Nephron progenitor cell (in vitro differentiated cells): ENCODE measurements around the gene SUCLG2.

ENCODE experiments used
- DNase-seq: peaks from one replicate; pipeline ENCODE4 v3.0.0; 2021
- H3K27ac Mint-ChIP-seq: 2 replicates; pipeline ENCODE4 v1.8.0; 2021; ENCODE audit warnings: mild to moderate bottlenecking, moderate library complexity, mixed read lengths
- H3K27me3 Mint-ChIP-seq: 2 replicates; pipeline ENCODE4 v1.8.0; 2021; ENCODE audit warnings: mild to moderate bottlenecking, low read depth, mixed read lengths; ENCODE audit not compliant: poor library complexity
- H3K36me3 Mint-ChIP-seq: 2 replicates; pipeline ENCODE4 v1.8.0; 2021; ENCODE audit warnings: low read depth, mixed read lengths
- H3K4me1 Mint-ChIP-seq: 2 replicates; pipeline ENCODE4 v1.8.0; 2021; ENCODE audit warnings: mixed read lengths
- H3K4me3 Mint-ChIP-seq: 2 replicates; pipeline ENCODE4 v1.8.0; 2021; ENCODE audit warnings: mild to moderate bottlenecking, moderate library complexity, mixed read lengths
- H3K9me3 Mint-ChIP-seq: 2 replicates; pipeline ENCODE4 v1.8.0; 2021; ENCODE audit warnings: mild to moderate bottlenecking, moderate library complexity, mixed read lengths
- TF ChIP-seq, protein P1 (sequence below): fragments of 200-600 bp; sonication (generic); IDR thresholded peaks from 2 replicates; pipeline ENCODE4 v1.5.0; 2021; ENCODE audit warnings: antibody characterized with exemption

The SUCLG2 gene

DNA sequence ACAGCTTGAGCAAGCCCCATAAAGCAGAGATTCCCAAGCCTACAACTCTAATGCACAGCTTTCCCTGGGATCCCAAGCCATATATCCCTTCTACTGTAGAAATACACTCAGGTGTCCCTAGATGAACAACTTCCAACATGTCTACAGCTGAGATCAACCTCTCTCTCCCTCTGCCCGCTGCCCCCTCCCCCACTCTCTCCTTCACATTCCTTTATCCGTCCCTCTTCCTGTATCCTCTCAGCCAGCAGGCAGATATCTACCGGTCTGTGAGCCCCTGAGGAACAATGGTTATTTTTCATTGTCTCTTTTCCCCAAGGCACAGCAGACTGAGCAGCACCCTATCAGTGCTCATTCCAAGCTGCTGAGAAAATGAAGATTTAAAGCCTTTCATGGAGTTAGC lies 138.6 kb downstream of the SUCLG2 start:
- Mint-ChIP-seq H3K36me3 (peaks cover 16% of the 10 kb centered on the region), H3K27me3 (no peaks in the 10 kb centered on the region), H3K27ac (peak overlapping the region; percentile 55), H3K4me1 (peaks cover 8% of the 10 kb centered on the region), H3K4me3 (no peak overlapping the region), H3K9me3 (no peaks in the 10 kb centered on the region)
- TF ChIP-seq, protein P1, sequence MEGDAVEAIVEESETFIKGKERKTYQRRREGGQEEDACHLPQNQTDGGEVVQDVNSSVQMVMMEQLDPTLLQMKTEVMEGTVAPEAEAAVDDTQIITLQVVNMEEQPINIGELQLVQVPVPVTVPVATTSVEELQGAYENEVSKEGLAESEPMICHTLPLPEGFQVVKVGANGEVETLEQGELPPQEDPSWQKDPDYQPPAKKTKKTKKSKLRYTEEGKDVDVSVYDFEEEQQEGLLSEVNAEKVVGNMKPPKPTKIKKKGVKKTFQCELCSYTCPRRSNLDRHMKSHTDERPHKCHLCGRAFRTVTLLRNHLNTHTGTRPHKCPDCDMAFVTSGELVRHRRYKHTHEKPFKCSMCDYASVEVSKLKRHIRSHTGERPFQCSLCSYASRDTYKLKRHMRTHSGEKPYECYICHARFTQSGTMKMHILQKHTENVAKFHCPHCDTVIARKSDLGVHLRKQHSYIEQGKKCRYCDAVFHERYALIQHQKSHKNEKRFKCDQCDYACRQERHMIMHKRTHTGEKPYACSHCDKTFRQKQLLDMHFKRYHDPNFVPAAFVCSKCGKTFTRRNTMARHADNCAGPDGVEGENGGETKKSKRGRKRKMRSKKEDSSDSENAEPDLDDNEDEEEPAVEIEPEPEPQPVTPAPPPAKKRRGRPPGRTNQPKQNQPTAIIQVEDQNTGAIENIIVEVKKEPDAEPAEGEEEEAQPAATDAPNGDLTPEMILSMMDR, result no peak
- DNase-seq, result peak; percentile 12

DNA sequence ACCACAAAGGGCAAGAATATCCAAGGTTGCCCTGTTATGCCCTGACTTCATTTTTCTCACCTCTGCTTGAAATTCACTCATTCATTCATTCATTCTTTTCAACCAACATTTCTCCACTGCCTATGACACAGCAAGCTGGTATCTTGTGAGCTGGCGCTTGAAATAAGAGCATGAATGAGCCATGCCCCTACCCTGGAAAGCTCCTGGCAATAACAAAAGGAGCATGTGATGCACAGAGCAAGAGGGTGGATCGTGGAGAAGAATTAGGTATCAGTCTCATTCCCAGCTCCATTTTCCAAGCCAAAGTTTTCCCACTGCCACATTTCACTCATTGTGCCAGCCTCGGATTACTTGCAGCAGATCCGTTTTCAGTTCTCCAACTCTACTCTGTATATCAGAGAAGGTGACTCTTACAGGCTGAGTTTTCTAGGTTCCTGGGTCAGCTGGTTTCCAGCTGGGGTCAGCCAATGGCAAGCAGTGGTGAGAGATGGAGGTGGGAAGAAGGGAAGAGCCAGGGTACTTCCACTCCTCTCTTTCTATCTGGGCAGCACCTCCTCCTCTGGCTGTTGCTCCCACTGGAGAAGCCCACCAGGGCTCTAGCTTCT lies 144.8 kb downstream of the SUCLG2 start:
- Mint-ChIP-seq H3K27me3 (no peaks in the 10 kb centered on the region), H3K4me3 (no peak overlapping the region), H3K4me1 (peaks cover 10% of the 10 kb centered on the region), H3K27ac (peak overlapping the region; percentile 71), H3K9me3 (no peaks in the 10 kb centered on the region), H3K36me3 (peaks cover 17% of the 10 kb centered on the region)
- no peak for DNase-seq
- TF ChIP-seq, protein P1, result no peak

DNA sequence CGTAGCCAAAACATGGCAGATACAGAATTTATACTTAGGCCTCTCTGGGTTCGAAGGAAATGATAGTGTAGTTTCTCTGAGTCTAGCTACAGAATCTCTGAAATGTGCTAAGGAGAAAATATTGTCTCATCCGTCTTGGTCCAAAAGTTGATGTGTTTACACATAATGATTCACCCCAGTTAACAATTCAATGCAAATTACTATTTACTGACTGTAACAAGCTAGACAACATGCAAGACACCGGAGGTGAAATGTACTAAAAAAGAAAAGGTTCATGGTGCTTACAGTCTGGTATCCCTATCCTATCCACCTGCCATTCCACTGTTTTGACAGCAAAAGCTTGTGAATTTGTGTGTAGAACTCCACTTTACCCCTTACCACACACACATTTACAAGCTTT lies 146.8 kb downstream of the SUCLG2 start:
- DNase-seq, result no peak
- H3K27me3 Mint-ChIP-seq, result no peaks in the 10 kb centered on the region
- H3K4me1 Mint-ChIP-seq, result peaks cover 20% of the 10 kb centered on the region
- H3K27ac Mint-ChIP-seq, result no peak overlapping the region
- no peak overlapping the region for H3K4me3 Mint-ChIP-seq
- H3K36me3 Mint-ChIP-seq, result peaks cover 22% of the 10 kb centered on the region
- TF ChIP-seq, protein P1, result no peak
- H3K9me3 Mint-ChIP-seq, result no peaks in the 10 kb centered on the region

DNA sequence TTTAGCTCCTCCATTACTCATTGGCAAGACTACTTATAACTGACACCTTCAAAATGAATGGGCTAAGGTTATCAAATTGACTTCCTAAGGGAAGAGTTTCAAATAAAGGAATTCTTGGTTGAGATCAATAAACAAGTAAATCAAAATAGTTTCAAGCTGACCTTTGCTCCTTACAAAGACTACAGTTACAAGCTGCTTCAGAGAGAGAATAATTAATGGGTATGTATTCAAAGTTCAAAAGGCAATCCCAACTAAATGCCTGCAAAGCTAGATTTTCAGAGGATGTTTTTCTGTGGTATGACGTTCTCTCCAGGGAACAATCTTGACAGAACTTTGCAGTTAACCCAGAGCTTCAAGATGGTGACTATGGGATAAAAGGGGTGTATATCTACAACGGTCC lies 153.7 kb downstream of the SUCLG2 start:
- H3K36me3 Mint-ChIP-seq, result peaks cover 27% of the 10 kb centered on the region
- H3K27me3 Mint-ChIP-seq, result no peaks in the 10 kb centered on the region
- TF ChIP-seq, protein P1, result no peak
- H3K27ac Mint-ChIP-seq, result no peak overlapping the region
- H3K4me1 Mint-ChIP-seq, result peaks cover 20% of the 10 kb centered on the region
- no peak overlapping the region for H3K4me3 Mint-ChIP-seq
- DNase-seq, result no peak
- H3K9me3 Mint-ChIP-seq, result no peaks in the 10 kb centered on the region

DNA sequence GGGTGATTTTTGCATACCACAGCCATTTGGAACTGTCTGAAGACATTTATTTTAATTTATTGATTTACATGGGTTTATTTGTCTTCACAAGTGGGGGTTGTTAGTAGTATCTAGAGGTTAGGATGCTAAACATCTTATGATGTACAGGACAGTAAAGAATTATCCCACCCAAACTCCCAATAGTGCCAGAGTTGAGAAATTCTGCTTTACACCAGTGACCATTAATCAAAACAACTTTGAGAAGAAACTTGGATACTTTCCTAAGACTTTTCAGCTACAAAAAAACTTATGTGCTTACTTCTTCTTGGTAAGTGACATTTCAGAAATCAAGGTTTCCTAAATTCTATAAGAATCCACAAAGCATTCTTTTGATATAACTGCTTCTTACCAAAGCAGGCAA lies 156.7 kb downstream of the SUCLG2 start:
- Mint-ChIP-seq H3K36me3 (peaks cover 21% of the 10 kb centered on the region), H3K27ac (no peak overlapping the region), H3K9me3 (no peaks in the 10 kb centered on the region), H3K27me3 (no peaks in the 10 kb centered on the region), H3K4me3 (no peak overlapping the region), H3K4me1 (peaks cover 10% of the 10 kb centered on the region)
- DNase-seq, result no peak
- TF ChIP-seq, protein P1, result no peak

DNA sequence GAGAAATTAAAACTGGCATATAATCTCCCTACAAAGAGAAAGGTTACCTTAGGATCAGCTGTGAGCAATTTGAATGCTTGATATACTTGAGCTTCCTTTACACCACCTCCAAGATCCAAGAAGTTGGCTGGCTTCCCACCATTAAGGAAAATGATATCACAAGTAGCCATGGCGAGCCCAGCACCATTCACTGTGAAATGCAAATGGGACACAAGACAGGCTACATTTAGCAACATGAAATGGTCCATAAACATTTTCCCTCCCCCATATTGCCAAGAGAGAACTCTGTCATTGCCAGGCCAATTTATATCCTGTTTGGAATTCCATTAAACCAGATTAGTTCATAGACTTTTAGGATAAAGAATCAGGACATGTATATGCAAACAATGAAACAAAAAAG lies 158.7 kb downstream of the SUCLG2 start:
- H3K9me3 Mint-ChIP-seq, result no peaks in the 10 kb centered on the region
- no peak overlapping the region for H3K4me3 Mint-ChIP-seq

More for the DNA sequence above, 158.7 kb downstream of the SUCLG2 start:
- H3K27ac Mint-ChIP-seq, result peak overlapping the region; percentile 6
- no peak for DNase-seq
- peaks cover 7% of the 10 kb centered on the region for H3K4me1 Mint-ChIP-seq
- peaks cover 29% of the 10 kb centered on the region for H3K36me3 Mint-ChIP-seq
- H3K27me3 Mint-ChIP-seq, result no peaks in the 10 kb centered on the region
- TF ChIP-seq, protein P1, result no peak
